ENCODE results near the gene CHTF18.

Gene CHTF18

GRCh38 chr16:832652-833336 is 44.4 kb downstream of the CHTF18 start:
- no peak overlapping the region for H3K4me2 ChIP-seq (ENCODE audit: low read depth, low read length, poor library complexity, severe bottlenecking)
- H3K27me3 ChIP-seq (ENCODE audit: low read length): no peaks in the 10 kb centered on the region

GRCh38 chr16:833411-833810 is 45.0 kb downstream of the CHTF18 start:
- Histone ChIP-seq H3F3A (ENCODE audit: insufficient read depth) (no peaks in the 10 kb centered on the region), H3K36me3 (ENCODE audit: low read length) (no peaks in the 10 kb centered on the region), H3K27ac (ENCODE audit: low read depth, low read length) (no peak overlapping the region), H3K4me2 (ENCODE audit: low read depth, low read length, poor library complexity, severe bottlenecking) (no peak overlapping the region), H3K9me2 (replicated peaks; ENCODE audit: insufficient read depth, low read length) (no peaks in the 10 kb centered on the region), H3K9me3 (ENCODE audit: insufficient read depth, low read length) (no peaks in the 10 kb centered on the region; the same call in 1 of the 2 replicates), H2AFZ (ENCODE audit: low read depth, low read length, severe bottlenecking) (no peak overlapping the region), H3K27me3 (ENCODE audit: low read length) (no peaks in the 10 kb centered on the region), H3K4me3 (ENCODE audit: insufficient read depth, low read length, poor library complexity, severe bottlenecking) (no peak overlapping the region), H3K79me2 (ENCODE audit: insufficient read depth, low read length) (no peaks in the 10 kb centered on the region), H4K20me1 (ENCODE audit: low read depth, low read length) (no peaks in the 10 kb centered on the region), H3K9ac (ENCODE audit: low read length) (no peak overlapping the region)
- TF ChIP-seq EZH2phosphoT487 (conservative IDR thresholded peaks at IDR 0.05; ENCODE audit: low read length) (no peak), CTCF (IDR thresholded peaks at IDR 0.05; ENCODE audit: insufficient read depth, low read length, poor library complexity, severe bottlenecking) (no peak)

More at GRCh38 chr16:832652-833336, 44.4 kb downstream of the CHTF18 start:
- H3K36me3 ChIP-seq (ENCODE audit: low read length): no peaks in the 10 kb centered on the region
- no peak overlapping the region for H3K4me3 ChIP-seq (ENCODE audit: insufficient read depth, low read length, poor library complexity, severe bottlenecking)
- H4K20me1 ChIP-seq (ENCODE audit: low read depth, low read length): no peaks in the 10 kb centered on the region
- TF ChIP-seq CTCF (IDR thresholded peaks at IDR 0.05; ENCODE audit: insufficient read depth, low read length, poor library complexity, severe bottlenecking): no peak
- TF ChIP-seq EZH2phosphoT487 (conservative IDR thresholded peaks at IDR 0.05; ENCODE audit: low read length): no peak
- H3K9me2 ChIP-seq (replicated peaks; ENCODE audit: insufficient read depth, low read length): no peaks in the 10 kb centered on the region
- H2AFZ ChIP-seq (ENCODE audit: low read depth, low read length, severe bottlenecking): no peak overlapping the region
- H3F3A ChIP-seq (ENCODE audit: insufficient read depth): no peaks in the 10 kb centered on the region
- H3K79me2 ChIP-seq (ENCODE audit: insufficient read depth, low read length): no peaks in the 10 kb centered on the region
- no peaks in the 10 kb centered on the region; the same call in 1 of the 2 replicates for H3K9me3 ChIP-seq (ENCODE audit: insufficient read depth, low read length)
- H3K27ac ChIP-seq (ENCODE audit: low read depth, low read length): no peak overlapping the region
- no peak overlapping the region for H3K9ac ChIP-seq (ENCODE audit: low read length)

GRCh38 chr16:835373-835772 is 47.0 kb downstream of the CHTF18 start:
- Histone ChIP-seq H3F3A (ENCODE audit: insufficient read depth) (no peaks in the 10 kb centered on the region), H3K9ac (ENCODE audit: low read length) (no peak overlapping the region), H3K27me3 (ENCODE audit: low read length) (no peaks in the 10 kb centered on the region), H4K20me1 (ENCODE audit: low read depth, low read length) (no peaks in the 10 kb centered on the region), H3K27ac (ENCODE audit: low read depth, low read length) (no peak overlapping the region), H3K36me3 (ENCODE audit: low read length) (no peaks in the 10 kb centered on the region), H3K9me2 (replicated peaks; ENCODE audit: insufficient read depth, low read length) (no peaks in the 10 kb centered on the region), H3K9me3 (ENCODE audit: insufficient read depth, low read length) (no peaks in the 10 kb centered on the region; the same call in 1 of the 2 replicates), H2AFZ (ENCODE audit: low read depth, low read length, severe bottlenecking) (no peak overlapping the region), H3K4me2 (ENCODE audit: low read depth, low read length, poor library complexity, severe bottlenecking) (no peak overlapping the region), H3K4me3 (ENCODE audit: insufficient read depth, low read length, poor library complexity, severe bottlenecking) (no peak overlapping the region), H3K79me2 (ENCODE audit: insufficient read depth, low read length) (no peaks in the 10 kb centered on the region)
- TF ChIP-seq CTCF (IDR thresholded peaks at IDR 0.05; ENCODE audit: insufficient read depth, low read length, poor library complexity, severe bottlenecking) (no peak), EZH2phosphoT487 (conservative IDR thresholded peaks at IDR 0.05; ENCODE audit: low read length) (no peak)
